NCI-H2227 (cell line): ENCODE data around the gene MYH15.

Experiments used
- DNase-seq: peaks from one replicate; lab custom pipeline; 2025; ENCODE audit not compliant: unreplicated experiment; lab: John Stamatoyannopoulos, UW

MYH15 gene

GRCh38 chr3:108342837-108343486 is 167.4 kb downstream of the MYH15 start:
- DNase-seq: no peak

- no peak for DNase-seq
These were observed 168.5 kb downstream of the MYH15 start for GRCh38 chr3:108341911-108342310.

DNA sequence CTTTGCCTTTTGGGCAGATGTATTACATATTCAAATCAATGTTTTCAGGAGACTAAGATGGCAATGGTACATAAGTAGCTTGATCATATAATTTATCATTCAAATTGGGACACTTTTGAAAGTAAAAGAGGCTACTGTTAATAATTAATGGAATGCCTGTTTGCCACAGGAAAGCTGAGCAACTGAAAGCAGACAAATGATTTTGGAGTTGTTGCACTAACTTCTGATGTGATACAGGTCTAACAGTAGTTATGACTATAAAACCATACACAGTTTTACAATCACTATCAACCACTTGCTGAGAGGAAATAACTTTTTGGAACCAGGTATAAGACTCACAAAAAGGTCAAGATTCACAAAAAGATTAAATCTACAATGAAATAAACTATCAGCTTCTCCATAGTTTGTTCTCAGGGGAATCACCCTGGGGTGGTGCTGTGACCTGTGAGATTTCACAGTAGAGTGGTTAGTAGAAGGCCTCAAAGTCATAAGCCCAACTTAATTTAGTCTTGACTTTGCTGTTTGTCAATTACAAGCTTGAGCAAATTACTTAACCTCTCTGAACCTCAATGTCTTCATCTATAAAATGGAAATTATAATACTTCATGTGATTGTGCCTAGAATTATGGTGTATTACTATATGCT is 171.4 kb downstream of the MYH15 start:
- no peak for DNase-seq

DNA sequence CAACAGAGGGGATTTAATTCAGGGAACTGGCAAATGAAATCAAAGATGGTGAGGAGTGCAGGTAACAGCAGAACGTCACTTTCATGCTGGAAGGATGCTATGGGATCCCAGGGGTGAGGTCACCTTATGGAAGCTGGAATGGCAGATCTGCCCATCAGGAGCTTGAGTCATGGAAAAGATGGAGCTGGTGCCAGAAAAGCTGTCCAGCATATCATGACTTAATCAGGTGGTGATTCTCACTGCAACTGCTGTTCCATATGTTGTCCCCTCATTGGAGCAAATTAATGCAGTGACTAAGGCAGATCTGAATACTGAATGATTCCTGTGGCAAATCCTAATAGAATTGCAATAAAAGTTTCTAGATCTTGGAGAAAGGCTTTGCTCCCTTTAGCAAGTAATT is 175.7 kb downstream of the MYH15 start:
- DNase-seq: no peak

GRCh38 chr3:108333961-108334360 is 176.4 kb downstream of the MYH15 start:
- no peak for DNase-seq

- no peak for DNase-seq
These were observed 178.6 kb downstream of the MYH15 start for GRCh38 chr3:108331792-108332191.
